Natural killer cell (primary cell): ENCODE data around the gene DNAH6. TPM values are rescaled to one million over a fixed set of nuclear protein-coding genes. Genes with fewer than 3 reads are reported as not detected.

Source experiments
- ATAC-seq, 3 donors: fragments of 150-1000 bp in 2 of 3; fragments of 200-7000 bp in 1 of 3; cut with Tn5 transposase; 1 replicate in 1 of 3; 2 replicates in 2 of 3; pipeline ENCODE4 v1.10.0; 2021; ENCODE audit warnings: mild to moderate bottlenecking in 2 of 3, moderate library complexity in 2 of 3
- DNase-seq, 2 donors: peaks; one replicate each; pipeline versions ENCODE4 v3.0.0 to v3.0.0-alpha.2; 2013 to 2021; ENCODE audit warnings: mixed read lengths in 1 of 2
- H3K27ac ChIP-seq: one replicate; pipeline ENCODE4 v1.5.1; 2013; ENCODE audit warnings: mild to moderate bottlenecking, low read length
- H3K27me3 ChIP-seq: one replicate; pipeline ENCODE4 v1.6.1; 2013; ENCODE audit warnings: low read length; ENCODE audit not compliant: control insufficient read depth, insufficient read depth
- H3K36me3 ChIP-seq: one replicate; pipeline ENCODE4 v1.6.1; 2013; ENCODE audit warnings: low read length; ENCODE audit not compliant: control insufficient read depth, insufficient read depth
- H3K4me1 ChIP-seq: one replicate; pipeline ENCODE4 v1.6.1; 2013; ENCODE audit warnings: low read length; ENCODE audit not compliant: control insufficient read depth, insufficient read depth
- H3K4me3 ChIP-seq: one replicate; pipeline ENCODE4 v1.5.1; 2013; ENCODE audit warnings: low read length
- H3K9me3 ChIP-seq: one replicate; pipeline ENCODE4 v1.6.1; 2013; ENCODE audit warnings: low read length; ENCODE audit not compliant: control insufficient read depth, insufficient read depth
- H3K27ac Mint-ChIP-seq, 2 donors: one replicate each; pipeline ENCODE4 v1.8.0; 2022; ENCODE audit warnings: mild to moderate bottlenecking in 2 of 2, mixed read lengths in 2 of 2, moderate library complexity in 1 of 2
- H3K27me3 Mint-ChIP-seq, 2 donors: one replicate each; pipeline ENCODE4 v1.8.0; 2022; ENCODE audit warnings: low read depth in 2 of 2, mixed read lengths in 2 of 2
- H3K36me3 Mint-ChIP-seq: one replicate; pipeline ENCODE4 v1.8.0; 2022; ENCODE audit warnings: mixed read lengths
- H3K4me1 Mint-ChIP-seq, 2 donors: one replicate each; pipeline ENCODE4 v1.8.0; 2022; ENCODE audit warnings: mixed read lengths in 2 of 2
- H3K4me3 Mint-ChIP-seq: one replicate; pipeline ENCODE4 v1.8.0; 2022; ENCODE audit warnings: mild to moderate bottlenecking, moderate library complexity, mixed read lengths
- H3K9me3 Mint-ChIP-seq, 2 donors: one replicate each; pipeline ENCODE4 v1.8.0; 2022; ENCODE audit warnings: mixed read lengths in 2 of 2
- WGBS: methylation state at CpG from one replicate; pipeline ENCODE4 v1.1.7; 2013; ENCODE audit warnings: missing lambda C conversion rate; ENCODE audit not compliant: insufficient coverage; 5-methylcytosine and 5-hydroxymethylcytosine counted together
- intact Hi-C: fragments of 100-400 bp; cut with micrococcal nuclease; formaldehyde crosslinking; loops from one replicate; pipeline ENCODE4 v1.14.2; 2022
- total RNA-seq, 4 donors: library from RNA; stranded (reverse); fragments of 120-200 nt in 1 of 4; gene quantifications; one replicate each; pipeline versions ENCODE4 v1.2.3 to v1.2.4, GENCODE V29; 2013 to 2022
- TF ChIP-seq, protein P1 (sequence below): fragments of 200-600 bp; IDR thresholded peaks from one replicate; pipeline ENCODE4 v1.8.0; 2022; ENCODE audit warnings: antibody characterized with exemption

The DNAH6 gene
- total RNA-seq, 3 donors from 2014 or later (not counting 1 experiment from before 2014, with no cell fraction given) = 0.05 to 0.60 (median 0.32) TPM

DNA sequence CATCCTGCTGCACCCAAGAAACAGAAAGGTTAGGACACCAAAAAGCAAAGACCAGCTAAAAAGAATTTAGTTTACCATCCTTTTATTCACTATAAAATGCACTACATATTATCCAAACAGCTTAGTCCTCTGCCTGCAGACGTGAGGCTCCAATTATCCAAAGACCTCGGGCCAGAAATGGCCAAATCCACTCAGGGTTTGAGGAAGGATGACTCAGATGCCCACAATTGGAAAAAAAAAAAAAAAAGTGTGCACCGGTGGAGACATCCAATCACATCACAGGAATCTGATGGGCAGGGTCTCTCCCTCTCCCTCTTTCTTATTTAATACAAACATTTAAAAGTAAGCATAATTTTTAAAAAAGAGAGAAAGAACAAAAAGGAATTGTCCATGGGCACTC lies 298.8 kb downstream of the DNAH6 start:
- Mint-ChIP-seq H3K4me3 (no peak overlapping the region), H3K36me3 (no peaks in the 10 kb centered on the region), H3K9me3 (no peaks in the 10 kb centered on the region), H3K4me1 (peaks cover 5 to 23% of the 10 kb centered on the region in 2 donors), H3K27me3 (no peaks in the 10 kb centered on the region), H3K27ac (no peak overlapping the region)
- ATAC-seq = no peak
- TF ChIP-seq, protein P1, sequence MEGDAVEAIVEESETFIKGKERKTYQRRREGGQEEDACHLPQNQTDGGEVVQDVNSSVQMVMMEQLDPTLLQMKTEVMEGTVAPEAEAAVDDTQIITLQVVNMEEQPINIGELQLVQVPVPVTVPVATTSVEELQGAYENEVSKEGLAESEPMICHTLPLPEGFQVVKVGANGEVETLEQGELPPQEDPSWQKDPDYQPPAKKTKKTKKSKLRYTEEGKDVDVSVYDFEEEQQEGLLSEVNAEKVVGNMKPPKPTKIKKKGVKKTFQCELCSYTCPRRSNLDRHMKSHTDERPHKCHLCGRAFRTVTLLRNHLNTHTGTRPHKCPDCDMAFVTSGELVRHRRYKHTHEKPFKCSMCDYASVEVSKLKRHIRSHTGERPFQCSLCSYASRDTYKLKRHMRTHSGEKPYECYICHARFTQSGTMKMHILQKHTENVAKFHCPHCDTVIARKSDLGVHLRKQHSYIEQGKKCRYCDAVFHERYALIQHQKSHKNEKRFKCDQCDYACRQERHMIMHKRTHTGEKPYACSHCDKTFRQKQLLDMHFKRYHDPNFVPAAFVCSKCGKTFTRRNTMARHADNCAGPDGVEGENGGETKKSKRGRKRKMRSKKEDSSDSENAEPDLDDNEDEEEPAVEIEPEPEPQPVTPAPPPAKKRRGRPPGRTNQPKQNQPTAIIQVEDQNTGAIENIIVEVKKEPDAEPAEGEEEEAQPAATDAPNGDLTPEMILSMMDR = no peak
- DNase-seq = no peak
- Histone ChIP-seq H3K9me3 (no peaks in the 10 kb centered on the region), H3K27me3 (no peaks in the 10 kb centered on the region), H3K4me3 (no peak overlapping the region), H3K36me3 (no peaks in the 10 kb centered on the region), H3K27ac (no peak overlapping the region), H3K4me1 (peaks cover 10% of the 10 kb centered on the region)
- WGBS = 100% methylated on average over 2 of the region's 3 CpGs
- intact Hi-C loops = no loop called here

DNA sequence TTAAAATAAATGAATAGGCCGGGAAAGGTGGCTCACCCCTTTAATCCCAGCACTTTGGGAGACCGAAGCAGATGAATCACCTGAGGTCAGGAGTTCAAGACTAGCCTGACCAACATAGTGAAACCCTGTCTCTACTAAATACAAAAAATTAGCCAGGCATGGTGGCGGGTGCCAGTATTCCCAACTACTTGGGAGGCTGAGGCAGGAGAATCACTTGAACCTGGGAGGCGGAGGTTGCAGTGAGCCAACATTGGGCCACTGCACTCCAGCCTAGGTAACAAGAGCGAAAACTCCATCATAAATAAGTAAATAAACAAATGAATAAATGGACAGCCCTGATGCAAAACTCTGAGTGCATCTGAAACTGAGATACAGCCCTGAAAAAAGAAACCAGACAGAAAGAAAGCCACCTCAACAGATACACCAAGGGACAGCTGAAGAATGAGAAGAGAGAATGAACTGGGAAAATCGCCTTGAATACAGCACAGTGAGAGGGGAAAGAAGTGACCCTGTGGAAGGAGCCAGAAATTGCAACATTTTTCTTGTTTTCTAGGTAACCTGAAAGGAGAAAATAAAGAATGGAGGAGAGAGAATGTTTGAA lies 300.2 kb downstream of the DNAH6 start:
- intact Hi-C loops = no loop called here
- no peaks in the 10 kb centered on the region for H3K27me3 Mint-ChIP-seq
- ATAC-seq (no peak), DNase-seq (no peak)
- no peak overlapping the region for H3K27ac ChIP-seq
- peaks cover 15% of the 10 kb centered on the region for H3K4me1 ChIP-seq
- no peaks in the 10 kb centered on the region for H3K36me3 Mint-ChIP-seq
- peaks cover 5 to 27% of the 10 kb centered on the region in 2 donors for H3K4me1 Mint-ChIP-seq
- H3K27ac Mint-ChIP-seq = no peak overlapping the region
- no peaks in the 10 kb centered on the region for H3K9me3 Mint-ChIP-seq
- H3K4me3 ChIP-seq = no peak overlapping the region
- TF ChIP-seq, protein P1 = no peak
- H3K9me3 ChIP-seq = no peaks in the 10 kb centered on the region
- 94% methylated on average over 5 of the region's 6 CpGs for WGBS
- no peaks in the 10 kb centered on the region for H3K27me3 ChIP-seq
- no peak overlapping the region for H3K4me3 Mint-ChIP-seq
- H3K36me3 ChIP-seq = no peaks in the 10 kb centered on the region

DNA sequence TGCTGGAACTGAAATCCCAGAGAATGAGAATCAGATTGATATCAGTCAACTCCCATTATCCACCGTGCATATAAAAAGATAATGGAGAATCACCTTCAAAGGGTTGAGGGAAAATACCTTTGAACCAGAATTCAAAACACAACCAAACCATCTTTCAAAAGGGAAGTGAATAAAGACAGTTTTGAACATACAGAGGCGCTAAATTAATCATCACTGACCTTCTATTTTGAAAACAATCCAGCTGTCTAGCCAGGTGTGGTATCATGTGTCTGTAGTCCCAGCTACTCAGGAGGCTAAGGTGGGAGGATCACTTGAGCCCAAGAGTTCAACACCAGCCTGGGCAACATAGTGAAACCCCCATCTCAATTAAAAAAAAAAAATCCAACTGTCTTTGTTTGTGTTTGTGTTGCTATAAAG lies 300.9 kb downstream of the DNAH6 start:
- Histone ChIP-seq H3K36me3 (no peaks in the 10 kb centered on the region), H3K9me3 (no peaks in the 10 kb centered on the region), H3K27me3 (no peaks in the 10 kb centered on the region), H3K4me3 (no peak overlapping the region), H3K4me1 (peaks cover 15% of the 10 kb centered on the region), H3K27ac (no peak overlapping the region)
- Mint-ChIP-seq H3K4me1 (peaks cover 5 to 27% of the 10 kb centered on the region in 2 donors), H3K27me3 (no peaks in the 10 kb centered on the region), H3K36me3 (no peaks in the 10 kb centered on the region), H3K4me3 (no peak overlapping the region), H3K27ac (no peak overlapping the region), H3K9me3 (no peaks in the 10 kb centered on the region)
- no peak for DNase-seq
- ATAC-seq = no peak
- TF ChIP-seq, protein P1 = no peak
- WGBS = no CpG with 5 or more reads among the region's 2 CpGs
- intact Hi-C loops = no loop called here

DNA sequence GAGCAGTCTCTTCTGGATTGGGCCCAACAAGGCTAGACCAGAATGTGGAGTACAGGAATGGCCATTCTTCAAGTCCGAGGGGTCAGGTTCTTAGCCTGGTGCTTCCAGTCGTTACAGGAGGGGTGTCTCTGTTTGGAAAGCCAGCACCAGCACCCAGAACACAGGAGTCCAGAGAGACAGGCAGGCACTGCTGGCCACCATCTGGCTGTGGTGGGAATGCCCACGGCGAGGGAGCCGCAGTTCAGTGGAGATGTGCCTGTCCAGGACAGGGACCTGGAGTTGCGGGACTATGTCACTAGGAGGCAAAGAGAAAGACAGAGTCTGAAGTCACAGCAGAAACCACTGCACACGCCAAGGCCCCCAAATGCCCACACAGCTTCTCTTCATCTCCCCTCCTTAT lies 305.5 kb downstream of the DNAH6 start:
- peaks cover 8% of the 10 kb centered on the region for H3K4me1 ChIP-seq
- no peaks in the 10 kb centered on the region for H3K36me3 ChIP-seq
- Mint-ChIP-seq H3K27ac (no peak overlapping the region), H3K4me1 (peaks cover 0 to 18% of the 10 kb centered on the region in 2 donors), H3K9me3 (no peaks in the 10 kb centered on the region), H3K27me3 (no peaks in the 10 kb centered on the region), H3K36me3 (no peaks in the 10 kb centered on the region), H3K4me3 (no peak overlapping the region)
- intact Hi-C loops = no loop called here
- DNase-seq (no peak), ATAC-seq (no peak)
- 96% methylated on average over 6 of the region's 7 CpGs for WGBS
- H3K4me3 ChIP-seq = no peak overlapping the region
- TF ChIP-seq, protein P1 = no peak
- H3K27ac ChIP-seq = no peak overlapping the region
- H3K9me3 ChIP-seq = no peaks in the 10 kb centered on the region
- no peaks in the 10 kb centered on the region for H3K27me3 ChIP-seq
